ENCODE results near the gene ZMPSTE24.

Gene ZMPSTE24

DNA sequence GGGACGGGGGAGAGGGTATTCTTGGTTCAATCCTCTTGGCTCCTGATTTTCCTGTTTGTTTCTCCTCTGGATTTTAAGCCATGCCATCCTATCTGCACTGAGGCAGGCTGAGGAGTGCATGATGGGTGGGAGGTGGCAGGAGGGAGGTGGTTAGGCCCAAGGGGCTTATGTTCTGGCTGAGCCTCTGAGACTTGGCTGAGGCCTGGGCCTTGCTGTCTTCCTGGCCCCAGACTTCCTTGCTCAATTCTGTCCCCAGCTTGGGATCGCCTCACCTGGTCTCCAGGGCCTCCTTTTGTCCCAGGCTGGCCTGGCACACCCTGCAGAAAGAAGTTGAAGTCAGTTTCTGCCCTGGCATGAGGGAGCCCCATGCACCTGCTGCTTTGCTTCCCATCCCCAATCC, 47.8 kb downstream of the ZMPSTE24 start:
- DNase-seq, result no peak

GRCh38 chr1:40306296-40306695, 48.3 kb downstream of the ZMPSTE24 start:
- no peak for DNase-seq

DNA sequence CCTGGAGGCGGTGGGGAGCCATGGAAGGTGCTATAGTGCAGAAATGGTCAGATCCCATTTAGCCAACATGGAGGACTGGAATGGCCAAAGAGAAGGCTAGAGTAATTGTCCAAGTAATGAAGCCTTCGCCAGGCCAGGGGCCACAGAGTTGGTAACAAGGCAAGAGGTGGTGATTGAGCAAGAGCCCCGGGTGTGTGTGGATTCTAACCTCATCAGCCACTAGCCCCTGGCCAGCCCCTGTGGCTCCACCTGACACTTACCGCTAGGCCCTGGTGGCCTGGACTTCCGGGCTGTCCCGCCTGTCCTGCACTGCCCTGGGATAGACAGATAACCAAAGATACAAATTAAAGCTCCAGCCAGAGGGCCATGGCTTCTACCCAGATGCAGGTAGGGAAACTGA, 49.1 kb downstream of the ZMPSTE24 start:
- no peak for DNase-seq

DNA sequence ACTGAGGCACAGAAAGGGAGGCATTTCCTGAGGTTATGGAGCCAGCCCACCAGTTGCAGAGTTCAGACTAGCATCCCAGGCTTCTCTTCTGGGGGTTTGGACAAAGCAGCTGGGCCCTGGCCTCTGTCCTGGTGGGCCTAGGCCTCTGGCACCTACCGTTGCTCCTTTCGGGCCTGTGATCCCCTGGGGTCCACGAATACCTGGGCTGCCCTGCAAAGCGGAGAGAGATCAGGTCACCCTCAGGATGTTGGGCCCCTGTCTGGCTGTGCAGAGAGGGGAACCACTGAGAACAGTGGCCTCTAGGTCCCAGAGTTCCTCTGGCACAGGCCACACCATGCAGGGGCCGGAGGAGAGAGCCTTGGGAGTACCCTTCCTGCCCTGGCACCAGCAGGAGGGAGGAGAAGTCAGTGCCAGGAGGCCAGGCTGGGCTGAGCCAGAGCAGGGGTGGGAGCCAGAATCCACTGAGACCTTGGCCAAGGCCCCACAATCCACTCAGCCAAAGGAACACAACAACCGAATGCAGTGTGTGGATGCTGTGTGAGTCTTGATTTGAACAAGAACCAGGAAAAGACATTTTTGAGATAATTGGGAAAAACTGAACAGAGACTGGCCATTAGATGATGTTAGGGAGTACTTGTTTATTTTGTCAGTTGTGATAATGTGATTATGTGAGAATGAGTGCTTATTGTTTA, 50.1 kb downstream of the ZMPSTE24 start:
- no peak for DNase-seq

DNA sequence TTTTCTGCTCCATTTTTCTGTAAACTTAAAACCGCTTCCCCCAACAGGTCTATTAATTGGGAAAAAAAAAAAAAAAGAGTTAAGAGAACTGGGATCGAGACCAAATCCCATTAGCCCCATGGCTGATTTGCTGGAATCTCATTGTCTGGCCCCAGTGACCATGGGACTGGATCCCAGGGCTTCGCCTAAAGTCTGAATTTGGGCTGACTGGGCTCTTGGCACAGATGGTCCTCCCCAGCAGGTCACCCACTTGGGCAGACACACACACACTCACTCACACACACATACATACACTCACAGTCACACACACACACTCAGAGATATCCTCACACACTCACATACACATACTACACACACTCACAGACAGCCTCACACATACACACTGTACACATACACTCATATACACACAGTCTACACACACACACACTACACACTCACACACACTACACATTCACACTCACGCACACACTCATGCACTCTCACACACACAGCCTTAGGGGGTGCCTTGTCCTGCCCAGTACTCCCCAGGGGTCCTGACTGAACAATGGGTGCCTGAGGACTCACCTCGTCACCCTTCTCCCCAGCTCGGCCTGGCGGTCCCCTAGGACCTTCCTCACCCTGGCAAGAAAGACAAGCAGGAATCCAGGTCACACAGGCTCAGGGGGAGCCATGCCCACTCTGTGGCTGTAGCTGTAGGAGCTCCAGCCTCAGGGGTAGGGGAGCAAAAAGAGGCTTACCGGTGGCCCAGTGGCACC, 51.5 kb downstream of the ZMPSTE24 start:
- no peak for DNase-seq

- no peak for DNase-seq
Measured at GRCh38 chr1:40310129-40310461, 52.1 kb downstream of the ZMPSTE24 start.

GRCh38 chr1:40310983-40311642, 53.1 kb downstream of the ZMPSTE24 start:
- no peak for DNase-seq

DNA sequence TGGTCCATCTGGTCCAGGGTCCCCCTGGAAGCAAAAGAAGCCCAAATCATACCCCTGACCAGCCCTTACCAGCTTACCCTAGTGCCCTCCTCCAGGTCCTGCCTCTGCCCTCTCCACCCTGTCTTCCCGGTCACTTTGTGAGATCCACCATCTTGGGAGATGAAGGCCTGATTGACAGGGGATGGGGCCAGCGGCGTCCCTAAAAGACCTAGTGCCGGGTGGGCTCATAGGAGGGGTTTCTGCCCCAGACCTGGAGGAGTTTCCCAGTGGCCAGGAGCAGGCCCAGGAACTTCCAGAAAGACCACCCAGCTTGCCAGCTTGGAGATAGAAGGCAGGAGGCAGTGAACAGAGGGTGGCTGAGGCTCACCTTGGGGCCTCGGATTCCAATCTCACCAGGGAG, 53.7 kb downstream of the ZMPSTE24 start:
- no peak for DNase-seq

DNA sequence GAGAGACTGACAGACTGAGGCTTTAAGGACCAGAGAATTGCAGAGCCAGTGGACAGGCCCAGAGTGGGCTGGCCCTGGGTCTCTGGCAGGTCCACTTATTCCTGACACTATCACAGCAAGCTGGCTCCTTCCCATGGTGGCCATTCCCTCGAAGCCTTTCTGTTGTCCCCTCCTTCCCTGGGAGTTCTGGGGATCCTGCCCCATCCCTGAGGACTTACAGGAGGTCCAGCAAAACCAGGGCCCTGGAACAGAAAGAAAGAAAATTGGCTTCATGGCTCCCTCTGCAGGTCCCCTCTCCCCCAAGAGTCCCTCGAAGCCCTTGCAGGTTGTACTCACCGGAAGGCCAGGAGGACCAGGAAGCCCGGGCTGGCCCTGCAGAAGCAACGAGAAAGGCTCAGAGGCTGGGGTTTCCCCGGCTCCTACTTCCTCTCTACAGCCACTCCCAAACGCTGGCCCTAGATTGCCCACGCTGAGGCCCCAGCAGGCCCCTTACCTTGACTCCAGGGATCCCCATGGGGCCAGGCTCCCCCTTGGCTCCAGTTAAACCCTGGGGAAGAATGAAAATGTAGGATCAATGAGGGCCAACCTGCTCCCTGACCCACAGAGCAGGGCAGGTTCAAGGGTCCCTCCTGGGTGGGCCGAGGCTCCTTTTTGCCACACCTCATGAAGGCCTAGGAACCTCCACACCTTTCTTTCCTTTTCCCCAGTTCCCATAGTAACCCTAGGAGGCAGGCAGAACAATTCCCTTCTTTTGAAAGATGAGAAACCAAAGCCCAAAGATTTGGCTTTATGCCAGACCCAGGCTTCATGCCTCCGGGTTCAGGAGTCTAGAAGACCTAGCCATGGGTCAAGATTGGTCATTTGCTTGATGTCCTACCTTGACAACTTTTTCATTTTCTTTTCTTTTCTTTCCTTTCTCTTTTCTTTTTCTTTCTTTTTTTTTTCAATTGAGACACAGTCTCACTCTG, 54.5 kb downstream of the ZMPSTE24 start:
- no peak for DNase-seq

- DNase-seq, result no peak
Measured at GRCh38 chr1:40313329-40313957, 55.4 kb downstream of the ZMPSTE24 start.

DNA sequence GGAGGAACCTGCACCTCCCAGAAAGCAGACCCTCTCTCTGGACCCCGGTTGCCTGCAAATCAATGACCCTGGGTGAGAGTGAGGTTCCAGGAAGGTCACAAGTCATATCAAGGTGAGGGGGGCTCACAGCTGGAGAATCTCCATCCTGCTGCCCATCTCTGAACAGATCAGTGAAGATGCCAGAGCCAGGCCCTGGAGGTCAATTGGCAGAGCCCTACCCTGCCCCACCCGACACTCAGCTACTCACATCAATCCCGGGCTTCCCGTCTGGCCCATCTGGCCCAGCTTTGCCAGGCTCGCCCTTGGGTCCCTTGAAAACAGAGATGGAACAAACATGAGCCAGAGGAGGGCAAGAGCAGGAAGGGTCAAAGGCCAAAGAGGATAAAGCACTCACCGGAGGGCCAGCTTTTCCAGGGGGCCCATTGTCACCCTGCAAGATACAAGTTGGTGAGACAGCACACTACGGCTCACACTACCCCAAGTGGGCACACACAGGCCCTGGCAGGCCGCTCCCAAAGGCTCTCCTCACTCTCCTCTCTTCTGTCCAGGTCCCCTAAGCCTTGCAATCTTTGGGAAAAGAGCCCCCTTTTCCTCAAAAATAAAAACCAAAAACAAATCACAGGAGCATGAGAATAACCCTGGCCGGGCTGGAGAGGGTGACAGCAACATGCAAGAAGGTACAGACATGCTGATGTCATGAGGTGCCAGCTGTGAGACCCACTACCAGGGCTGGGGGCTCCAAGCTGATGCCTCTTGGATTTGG, 56.1 kb downstream of the ZMPSTE24 start:
- no peak for DNase-seq

GRCh38 chr1:40314721-40315238, 56.7 kb downstream of the ZMPSTE24 start:
- peak; percentile 67 for DNase-seq

DNA sequence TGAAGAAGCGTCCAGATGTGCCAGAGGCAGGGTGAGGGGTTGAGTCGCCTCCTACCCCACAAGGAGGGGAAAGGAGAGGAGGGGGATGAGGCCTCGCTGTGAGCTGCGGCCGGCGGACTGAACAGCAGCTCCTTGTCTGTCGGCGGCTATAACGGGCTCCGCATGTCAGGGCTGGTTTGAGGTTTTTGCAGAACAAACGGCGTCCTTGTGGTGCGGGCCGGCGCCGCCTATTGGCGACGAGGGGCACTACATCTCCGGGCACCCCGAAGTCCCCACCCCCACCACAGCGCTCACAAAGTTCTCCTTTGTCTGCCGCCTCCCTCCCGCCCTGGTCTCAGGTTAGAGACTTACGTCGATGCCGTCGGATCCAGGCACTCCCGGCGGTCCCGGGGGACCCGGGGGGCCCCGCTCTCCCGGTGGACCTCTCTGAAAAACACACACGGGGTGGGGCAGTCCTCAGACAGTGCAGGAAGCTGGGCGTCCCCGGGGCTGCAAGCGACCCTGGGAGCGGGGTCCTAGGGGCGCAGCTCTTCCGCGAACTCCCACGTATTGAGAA, 57.3 kb downstream of the ZMPSTE24 start:
- DNase-seq, result peak; percentile 90

GRCh38 chr1:40315795-40316594, 58.0 kb downstream of the ZMPSTE24 start:
- no peak for DNase-seq

DNA sequence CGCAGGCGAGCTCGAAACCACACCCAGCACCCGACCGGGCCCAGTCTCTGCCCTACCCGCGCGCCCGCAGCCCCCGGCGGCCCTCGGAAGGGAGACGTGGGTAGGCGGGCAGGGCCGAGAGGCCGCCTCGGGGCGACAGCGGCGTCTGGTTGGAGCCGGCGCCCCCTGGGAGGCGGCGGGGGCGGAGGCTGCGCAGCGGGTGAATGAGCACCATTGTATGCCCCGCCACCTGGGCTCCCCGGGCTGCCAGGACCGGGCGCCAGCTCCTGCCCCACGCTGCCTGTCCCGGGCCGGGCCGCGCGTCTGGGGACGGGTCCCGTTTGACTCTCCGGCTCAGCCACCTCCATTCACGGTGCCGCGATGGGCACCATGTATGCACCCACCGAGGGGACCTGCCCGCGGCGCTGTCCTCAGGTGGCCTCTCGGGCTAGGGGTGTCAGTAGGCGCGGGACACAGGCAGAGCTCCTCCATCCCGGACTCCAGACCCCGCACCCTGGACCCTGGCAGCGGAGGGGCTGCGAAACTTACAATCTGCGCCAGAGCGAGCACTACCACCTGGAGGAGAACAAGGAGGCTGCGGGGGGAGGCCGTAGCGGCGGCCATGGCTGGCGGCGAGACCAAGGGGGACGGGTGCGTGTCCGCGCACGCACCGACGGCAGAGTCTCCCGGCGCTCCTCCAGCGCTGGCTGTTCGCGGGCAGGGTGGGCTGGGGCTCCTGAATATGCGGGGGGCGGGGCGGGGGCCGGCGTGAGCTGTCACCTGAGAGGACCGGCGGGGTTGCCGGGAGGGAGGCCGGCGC, 58.8 kb downstream of the ZMPSTE24 start, which contains the start of gene COL9A2:
TSS of gene COL9A2 (minus strand) at position 692 of the 799 bp plus-strand sequence. CDS start at position 603, 89 bp downstream.
- DNase-seq, result peak; percentile 73

- DNase-seq, result no peak
Measured at GRCh38 chr1:40317394-40318074, 59.5 kb downstream of the ZMPSTE24 start.

- DNase-seq, result no peak
Measured at GRCh38 chr1:40318476-40318875, 60.4 kb downstream of the ZMPSTE24 start.

DNA sequence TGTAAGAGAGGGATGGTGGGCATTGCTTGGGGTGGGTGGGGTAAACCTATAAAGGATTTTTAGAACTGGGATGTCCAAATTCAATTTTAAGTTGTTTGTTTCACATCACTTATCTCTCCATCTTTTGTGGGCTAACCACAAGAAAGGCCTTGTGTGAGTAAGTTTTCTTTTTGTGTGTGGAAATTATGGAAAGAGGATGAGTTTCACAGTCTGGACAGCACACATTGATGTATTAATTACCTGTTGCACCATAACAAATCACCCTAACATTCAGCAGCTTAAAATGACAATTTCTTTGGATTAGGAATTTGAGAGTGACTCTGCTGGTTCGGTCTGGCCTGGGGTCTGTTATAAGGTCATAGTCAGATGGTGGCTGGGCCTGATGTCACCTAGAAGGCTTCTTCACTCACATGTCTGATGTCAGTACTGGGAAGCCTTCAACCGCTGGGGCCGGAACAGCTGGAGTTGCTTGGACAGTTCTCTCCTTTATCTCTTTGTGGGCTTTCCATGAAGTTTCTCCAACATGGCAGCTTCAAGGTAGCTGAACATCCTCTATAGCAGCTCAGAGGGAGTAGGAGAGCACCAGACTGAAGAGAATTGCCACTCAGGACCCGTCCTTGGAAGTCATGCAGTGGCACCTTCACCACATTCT, 61.1 kb downstream of the ZMPSTE24 start:
- DNase-seq, result no peak

Data from right hindlimb (tissue), 1 donor.